HUES6 (cell line): ENCODE measurements around the gene TMEM190.
A peak's percentile ranks its signal among the peaks of the same experiment; 100 is the strongest.

Experiments
- H3K27ac ChIP-seq: 2 replicates; pipeline ENCODE4 v1.7.0; 2013; ENCODE audit warnings: low read depth, mild to moderate bottlenecking, low read length, inconsistent platforms
- H3K27me3 ChIP-seq: 2 replicates; pipeline ENCODE4 v1.6.1; 2013; ENCODE audit warnings: low read length; ENCODE audit not compliant: control insufficient read depth, insufficient read depth
- H3K36me3 ChIP-seq: 2 replicates; pipeline ENCODE4 v1.6.1; 2013; ENCODE audit warnings: low read length; ENCODE audit not compliant: control insufficient read depth, insufficient read depth
- H3K4me1 ChIP-seq: 2 replicates; pipeline ENCODE4 v1.6.1; 2013; ENCODE audit warnings: low read length; ENCODE audit not compliant: control insufficient read depth, insufficient read depth
- H3K4me3 ChIP-seq: 2 replicates; pipeline ENCODE4 v1.5.1; 2013; ENCODE audit warnings: low read depth, low read length
- H3K9ac ChIP-seq: one replicate; pipeline ENCODE4 v1.6.1; 2013; ENCODE audit warnings: mild to moderate bottlenecking, low read length
- H3K9me3 ChIP-seq: 2 replicates; pipeline ENCODE4 v1.6.1; 2013; ENCODE audit warnings: low read depth, low read length; ENCODE audit not compliant: control insufficient read depth, insufficient read depth

TMEM190 gene

DNA sequence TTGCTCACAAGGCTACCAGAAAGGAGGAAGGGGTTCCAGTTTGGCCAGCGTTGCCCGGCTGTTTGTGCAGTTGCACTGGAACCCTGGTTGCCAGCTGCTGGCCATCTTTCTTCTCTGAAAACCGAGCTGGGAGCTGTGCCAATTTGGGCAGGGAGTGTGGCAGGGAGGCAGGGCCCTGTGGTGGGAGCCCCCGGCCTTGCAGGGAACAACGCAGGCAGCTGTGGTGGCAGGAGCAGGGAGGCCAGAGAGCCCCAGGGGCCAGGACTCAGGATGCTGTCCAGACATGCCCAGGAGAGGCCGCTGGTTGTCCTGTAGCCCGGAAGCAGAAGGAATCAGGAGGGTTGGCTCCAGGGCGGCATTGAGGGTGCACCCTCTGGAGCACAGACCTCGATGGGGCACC, 32.2 kb upstream of the TMEM190 start:
- Histone ChIP-seq H3K4me3 (no peak overlapping the region), H3K27ac (no peak overlapping the region), H3K4me1 (peaks cover 39% of the 10 kb centered on the region), H3K9ac (no peak overlapping the region), H3K27me3 (no peaks in the 10 kb centered on the region), H3K9me3 (no peaks in the 10 kb centered on the region), H3K36me3 (peaks cover 48% of the 10 kb centered on the region)

DNA sequence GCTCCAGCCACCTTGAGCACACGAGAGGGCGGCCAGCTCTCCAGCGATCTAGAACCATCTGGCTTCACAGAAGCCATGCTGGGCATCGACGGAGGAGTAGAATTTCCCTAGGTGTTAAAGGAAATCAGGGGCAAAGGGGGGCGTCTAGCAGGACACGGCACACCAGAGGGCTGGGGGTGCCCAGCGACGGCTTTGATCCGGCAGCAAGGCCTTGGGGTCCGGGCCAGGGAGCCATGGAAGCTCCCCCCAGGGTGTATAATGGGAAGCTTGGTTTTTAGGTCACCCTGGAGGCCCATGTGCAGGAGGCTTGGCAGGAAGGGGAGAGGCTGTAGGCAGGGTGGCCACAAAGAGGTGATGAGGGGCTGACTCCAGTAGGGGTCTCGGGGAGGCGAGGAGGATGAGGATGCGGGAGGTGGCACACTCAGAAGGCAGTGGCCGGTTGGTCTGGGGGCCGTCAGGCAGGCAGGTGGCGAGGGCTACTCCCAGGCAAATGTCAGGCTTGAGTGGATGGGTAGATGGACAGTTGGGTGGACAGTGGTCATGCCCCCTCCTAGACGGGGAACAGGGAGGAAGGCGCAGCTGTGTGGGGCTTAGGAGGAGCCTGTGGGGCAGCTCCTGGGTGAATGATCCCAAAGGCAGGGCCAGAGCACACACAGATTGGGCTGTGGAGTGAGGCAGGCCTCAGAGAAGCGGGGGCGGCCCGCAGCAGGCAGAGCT, 31.4 kb upstream of the TMEM190 start:
- H3K9me3 ChIP-seq = no peaks in the 10 kb centered on the region
- peak overlapping the region; percentile 15 for H3K9ac ChIP-seq
- H3K36me3 ChIP-seq = peaks cover 48% of the 10 kb centered on the region
- no peak overlapping the region for H3K4me3 ChIP-seq
- peaks cover 44% of the 10 kb centered on the region for H3K4me1 ChIP-seq
- H3K27ac ChIP-seq = no peak overlapping the region
- no peaks in the 10 kb centered on the region for H3K27me3 ChIP-seq

DNA sequence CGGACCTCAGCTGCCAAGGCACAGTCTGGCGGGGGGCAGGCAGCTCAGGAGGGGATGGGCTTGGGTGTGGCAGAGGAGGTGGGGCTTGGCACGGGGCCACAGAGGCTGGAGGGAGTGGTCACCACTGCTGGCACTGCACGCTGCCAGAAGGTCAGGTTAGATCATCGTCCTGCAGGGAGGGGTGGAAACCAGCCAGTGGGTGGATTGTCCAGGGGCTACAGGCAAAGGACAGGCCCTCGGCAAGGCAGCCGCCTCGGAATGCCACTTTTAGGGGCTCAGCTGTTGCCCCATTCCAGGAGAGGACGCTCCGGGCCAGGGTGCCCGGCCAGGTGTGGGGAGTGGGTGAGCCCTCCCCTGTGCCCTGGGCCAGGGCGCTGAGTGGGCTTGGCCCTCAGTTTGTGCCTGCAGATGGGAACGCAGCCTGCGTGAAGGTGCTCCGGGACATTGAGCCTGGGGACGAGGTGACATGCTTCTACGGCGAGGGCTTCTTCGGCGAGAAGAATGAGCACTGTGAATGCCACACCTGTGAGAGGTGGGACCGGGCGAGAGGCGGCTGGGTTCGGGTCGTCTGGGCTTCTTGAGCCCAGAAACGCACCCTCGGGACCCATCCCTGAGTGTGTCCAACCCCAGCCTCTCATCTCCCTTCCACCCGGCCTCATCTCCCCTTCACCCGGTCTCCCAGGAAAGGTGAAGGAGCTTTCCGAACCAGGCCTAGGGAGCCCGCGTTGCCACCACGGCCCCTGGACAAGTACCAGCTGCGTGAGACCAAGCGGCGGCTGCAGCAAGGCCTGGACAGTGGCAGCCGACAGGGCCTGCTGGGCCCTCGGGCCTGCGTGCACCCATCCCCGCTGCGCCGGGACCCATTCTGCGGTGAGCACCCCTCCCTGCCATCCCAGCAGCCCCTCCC, 30.6 kb upstream of the TMEM190 start:
- Histone ChIP-seq H3K4me1 (peaks cover 46% of the 10 kb centered on the region), H3K27ac (no peak overlapping the region), H3K27me3 (peaks cover 7% of the 10 kb centered on the region), H3K9me3 (no peaks in the 10 kb centered on the region), H3K36me3 (peaks cover 48% of the 10 kb centered on the region), H3K4me3 (no peak overlapping the region), H3K9ac (no peak overlapping the region)

DNA sequence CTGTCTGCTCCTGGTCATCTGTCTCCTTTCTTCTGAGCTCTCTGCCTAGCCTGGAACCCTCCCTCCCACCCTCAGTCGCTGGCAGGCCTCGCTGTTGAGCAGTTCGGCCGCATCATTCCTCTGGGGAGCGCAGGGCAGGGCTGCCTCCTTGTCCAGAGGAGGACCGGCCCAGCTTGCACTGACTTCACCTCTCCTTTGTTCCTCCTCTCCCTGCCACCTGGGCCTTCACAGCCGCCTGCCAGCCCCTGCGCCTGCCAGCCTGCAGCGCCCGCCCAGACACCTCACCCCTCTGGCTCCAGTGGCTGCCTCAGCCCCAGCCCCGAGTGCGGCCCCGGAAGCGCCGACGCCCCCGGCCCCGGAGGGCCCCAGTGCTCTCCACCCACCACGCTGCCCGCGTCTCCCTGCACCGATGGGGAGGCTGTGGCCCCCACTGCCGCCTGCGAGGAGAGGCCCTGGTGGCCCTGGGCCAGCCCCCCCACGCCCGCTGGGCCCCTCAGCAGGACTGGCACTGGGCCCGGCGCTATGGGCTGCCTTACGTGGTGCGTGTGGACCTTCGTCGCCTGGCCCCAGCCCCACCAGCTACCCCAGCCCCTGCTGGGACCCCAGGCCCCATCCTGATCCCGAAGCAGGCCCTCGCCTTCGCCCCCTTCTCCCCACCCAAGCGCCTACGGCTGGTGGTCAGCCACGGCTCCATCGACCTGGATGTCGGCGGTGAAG, 29.7 kb upstream of the TMEM190 start:
- no peak overlapping the region for H3K4me3 ChIP-seq
- H3K36me3 ChIP-seq = peaks cover 46% of the 10 kb centered on the region
- no peak overlapping the region for H3K27ac ChIP-seq
- peaks cover 40% of the 10 kb centered on the region for H3K4me1 ChIP-seq
- H3K9ac ChIP-seq = no peak overlapping the region
- H3K27me3 ChIP-seq = peaks cover 15% of the 10 kb centered on the region
- no peaks in the 10 kb centered on the region for H3K9me3 ChIP-seq

DNA sequence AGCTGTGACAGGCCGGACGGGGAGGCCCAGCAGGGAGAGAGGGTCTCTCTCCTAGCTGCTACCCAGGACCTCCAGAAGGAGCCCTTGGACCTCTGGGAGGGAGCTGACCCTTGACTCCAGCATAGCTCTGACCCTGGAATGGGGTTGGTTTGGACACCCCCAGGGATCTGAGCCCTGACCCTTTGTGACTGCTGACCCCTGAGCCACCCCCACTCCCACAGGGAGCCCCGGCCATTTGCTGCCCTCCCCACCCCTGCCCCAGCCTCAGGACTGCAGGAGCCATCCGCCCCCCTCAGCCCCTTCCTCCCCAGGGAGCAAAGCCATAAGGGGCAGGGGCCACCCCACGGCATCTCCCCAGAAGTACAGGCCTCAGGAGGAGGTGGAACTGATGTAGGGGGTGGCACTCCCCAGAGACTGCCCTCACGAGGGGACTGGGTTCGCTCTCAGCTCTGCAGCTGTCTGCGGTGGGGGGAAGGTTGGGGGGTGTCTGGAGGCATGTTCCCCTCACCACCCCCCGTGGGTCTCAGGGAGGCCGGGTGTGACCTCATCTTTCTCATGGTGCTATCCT, 29.1 kb upstream of the TMEM190 start:
- Histone ChIP-seq H3K4me1 (peaks cover 44% of the 10 kb centered on the region), H3K9ac (no peak overlapping the region), H3K36me3 (peaks cover 41% of the 10 kb centered on the region), H3K4me3 (no peak overlapping the region), H3K27me3 (peaks cover 21% of the 10 kb centered on the region), H3K9me3 (no peaks in the 10 kb centered on the region), H3K27ac (no peak overlapping the region)

DNA sequence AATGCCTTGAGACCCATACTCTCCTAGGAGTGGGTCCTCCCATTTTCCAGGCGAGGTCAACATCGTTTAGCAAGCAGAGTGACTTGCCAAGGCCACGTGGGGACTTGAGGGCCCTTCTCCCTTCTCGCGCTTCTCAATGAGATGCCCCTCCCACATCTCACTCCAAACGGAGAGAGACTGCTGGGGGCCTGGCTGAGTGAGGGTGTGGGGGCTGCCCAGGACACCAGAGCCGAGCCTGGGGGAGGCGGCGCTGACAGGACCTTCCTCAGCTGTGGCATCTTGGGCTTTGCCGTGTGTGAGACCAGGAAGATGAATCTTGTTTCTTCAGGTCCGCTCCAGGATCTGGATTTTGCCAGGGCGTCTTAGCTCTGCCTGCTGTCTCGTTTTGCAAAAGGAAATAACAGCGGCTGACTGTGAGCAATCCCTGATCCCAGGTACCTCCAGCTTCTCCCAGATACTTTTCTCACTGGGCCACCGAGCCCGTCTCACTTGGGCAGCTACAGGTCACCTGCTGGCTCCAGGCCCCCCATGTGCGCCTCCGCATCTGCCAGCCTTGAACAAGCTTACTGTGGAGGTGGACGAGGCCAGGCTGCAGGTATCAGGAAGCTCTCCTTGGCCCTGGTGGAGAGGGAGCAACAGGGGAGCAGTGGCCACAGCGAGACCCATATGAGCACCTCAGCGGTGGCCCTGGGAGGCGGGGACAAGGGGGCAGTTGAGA, 28.1 kb upstream of the TMEM190 start:
- Histone ChIP-seq H3K27me3 (peaks cover 31% of the 10 kb centered on the region), H3K4me1 (peaks cover 51% of the 10 kb centered on the region), H3K36me3 (peaks cover 32% of the 10 kb centered on the region), H3K27ac (peak overlapping the region; percentile 37), H3K9ac (peak overlapping the region; percentile 7), H3K4me3 (peak overlapping the region; percentile 19), H3K9me3 (no peaks in the 10 kb centered on the region)

DNA sequence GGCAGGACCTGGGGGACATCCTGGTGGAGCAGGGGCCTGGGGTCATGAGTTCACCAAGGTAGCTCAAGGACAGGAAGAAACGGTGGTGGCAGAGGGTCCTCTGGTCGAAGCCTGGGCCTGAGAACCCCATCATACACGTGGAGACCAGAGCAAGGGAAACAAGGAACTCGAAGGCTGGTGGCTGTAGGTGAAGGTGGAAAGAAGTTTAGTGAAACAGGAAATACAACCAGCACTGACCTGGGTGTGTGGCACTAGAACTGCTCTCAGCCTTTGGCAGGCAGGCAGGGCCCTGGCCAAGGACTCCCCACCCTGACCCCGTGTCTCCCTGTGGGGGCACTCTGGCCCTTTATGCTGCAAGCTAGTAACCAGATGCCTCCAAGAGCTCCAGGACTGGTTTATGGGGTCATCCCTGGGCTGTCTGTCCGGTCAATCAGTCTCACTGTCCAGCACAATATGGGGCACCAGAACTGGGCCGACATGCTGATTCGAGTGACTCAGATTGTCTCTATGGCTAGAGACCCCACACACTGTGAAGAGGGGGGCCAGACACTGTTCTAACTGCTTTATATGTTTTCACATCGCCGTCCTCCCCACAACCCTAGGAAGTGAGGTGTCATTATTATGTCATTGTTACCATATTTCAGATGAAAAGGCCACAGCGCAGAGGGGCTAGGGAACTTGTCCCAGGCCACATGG, 25.9 kb upstream of the TMEM190 start:
- H3K9ac ChIP-seq = no peak overlapping the region
- peaks cover 52% of the 10 kb centered on the region for H3K27me3 ChIP-seq
- H3K4me3 ChIP-seq = no peak overlapping the region
- H3K36me3 ChIP-seq = peaks cover 13% of the 10 kb centered on the region; the same call in 1 of the 2 replicates
- H3K4me1 ChIP-seq = peaks cover 48% of the 10 kb centered on the region
- no peak overlapping the region for H3K27ac ChIP-seq
- no peaks in the 10 kb centered on the region for H3K9me3 ChIP-seq

DNA sequence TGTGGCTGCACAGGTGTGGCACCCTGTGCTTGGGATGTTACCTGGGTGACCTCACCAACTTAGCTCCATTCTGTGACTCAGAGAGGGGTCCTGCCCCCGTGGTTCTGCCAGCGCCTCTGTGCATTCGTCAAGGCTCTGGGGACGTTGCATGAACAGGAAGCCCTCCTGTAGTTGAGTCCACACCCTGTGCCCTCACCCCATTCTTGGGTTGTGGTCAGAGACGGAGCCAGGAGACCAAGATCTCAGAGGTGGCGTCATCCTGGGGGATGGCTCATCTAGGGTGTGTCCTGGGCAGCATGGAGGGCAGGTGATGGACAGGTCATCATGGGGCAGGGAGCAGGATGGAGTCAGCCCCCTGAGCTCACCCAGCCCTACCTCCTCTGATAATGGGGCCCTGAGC, 24.6 kb upstream of the TMEM190 start:
- Histone ChIP-seq H3K36me3 (peaks cover 3% of the 10 kb centered on the region; the same call in 1 of the 2 replicates), H3K27ac (no peak overlapping the region), H3K4me1 (peaks cover 41% of the 10 kb centered on the region), H3K9ac (no peak overlapping the region), H3K4me3 (no peak overlapping the region), H3K27me3 (peaks cover 64% of the 10 kb centered on the region), H3K9me3 (no peaks in the 10 kb centered on the region)

DNA sequence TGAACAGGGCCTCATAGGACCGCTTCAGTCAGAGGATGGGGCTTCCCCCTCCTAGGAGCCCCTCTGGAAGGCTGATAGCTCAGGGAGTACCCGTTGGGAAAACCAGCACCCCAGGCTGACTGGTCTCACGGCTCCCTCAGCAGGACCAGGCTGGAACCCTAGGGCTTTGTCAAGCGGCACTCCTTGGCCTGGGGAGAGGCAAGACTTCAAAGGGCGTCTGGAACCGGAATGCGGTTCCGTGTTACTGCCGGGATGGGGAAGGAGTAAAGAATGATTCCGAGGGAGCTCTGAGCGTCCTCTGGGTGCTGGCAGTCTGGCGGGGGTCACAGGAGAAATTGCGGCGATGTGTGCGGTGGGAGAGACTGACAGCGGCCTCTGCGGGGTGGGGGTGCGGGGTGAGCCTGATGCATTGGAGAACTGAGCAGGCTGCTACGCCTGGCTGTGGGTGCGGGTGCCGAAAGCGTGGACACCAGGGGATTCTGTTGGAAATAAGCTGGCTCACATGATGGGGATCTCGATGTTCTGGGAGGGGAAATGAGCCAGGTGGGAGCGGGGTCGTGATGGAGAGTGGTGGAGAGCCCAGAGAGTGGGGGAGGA, 24.0 kb upstream of the TMEM190 start:
- Histone ChIP-seq H3K27me3 (peaks cover 70% of the 10 kb centered on the region), H3K4me1 (peaks cover 40% of the 10 kb centered on the region), H3K4me3 (no peak overlapping the region; the same call in 1 of the 2 replicates), H3K36me3 (no peaks in the 10 kb centered on the region), H3K9me3 (no peaks in the 10 kb centered on the region), H3K9ac (no peak overlapping the region), H3K27ac (no peak overlapping the region)
